Cardiac septum (tissue), 1 donor: ENCODE measurements around the gene CARS2. TPM values are rescaled to one million over a fixed set of nuclear protein-coding genes. Genes with fewer than 3 reads are reported as not detected.
"Not testable (repeated sequence)": the region's sequence is repeated elsewhere in the genome, so short reads cannot be mapped to it uniquely, and the experiment has no call there.

ENCODE experiments used
- DNase-seq: peaks from one replicate; pipeline ENCODE4 v3.0.0-alpha.2; 2020; ENCODE audit warnings: low spot score
- intact Hi-C: fragments of 100-400 bp; cut with DNase I; formaldehyde crosslinking; loops from one replicate; pipeline ENCODE4 v1.14.0; 2022
- total RNA-seq: library from RNA; stranded (reverse); fragmentation: NEBNext Ultra II Directional; extraction: Animal tissue kit (Norgen Biotek cat#: 25700); gene quantifications from one replicate; pipeline ENCODE4 v1.2.1, GENCODE V29; 2021
- donor health status: DM: no; HTN: no; CAD: no.

CARS2 gene
- total RNA-seq, 1 donor from 2014 or later: 48.3 TPM

DNA sequence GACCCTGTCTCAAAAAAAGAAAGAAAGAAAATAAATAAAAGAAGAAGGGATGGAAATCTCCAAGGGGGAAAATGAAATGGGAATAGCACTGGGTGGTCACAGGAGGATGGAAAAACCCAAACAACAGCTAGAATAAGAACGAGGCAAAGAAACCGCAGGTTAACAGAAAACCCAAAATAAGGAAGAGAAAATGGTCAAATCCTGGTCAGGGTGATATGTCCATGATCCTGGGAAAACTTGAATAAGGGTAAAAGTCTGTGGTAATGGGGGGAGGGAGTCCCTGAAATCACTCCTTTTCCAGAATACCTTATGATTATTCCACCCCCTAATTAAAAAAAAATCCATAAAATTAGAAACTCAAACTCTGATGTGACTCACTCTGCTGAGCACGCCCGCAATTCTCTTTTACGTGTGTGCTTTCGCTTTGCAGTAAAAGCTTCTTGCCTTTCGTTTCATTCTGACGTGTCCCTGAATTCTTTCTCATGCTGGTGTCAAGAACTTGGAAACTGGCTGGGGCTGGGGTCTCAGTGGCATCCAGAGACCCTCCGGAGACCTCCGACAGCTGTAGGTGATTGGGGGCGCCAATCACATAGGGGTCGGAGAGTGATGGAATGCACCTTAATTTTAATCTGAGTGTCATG lies 94.8 kb downstream of the CARS2 start:
- intact Hi-C loops: no loop called here
- no peak for DNase-seq

DNA sequence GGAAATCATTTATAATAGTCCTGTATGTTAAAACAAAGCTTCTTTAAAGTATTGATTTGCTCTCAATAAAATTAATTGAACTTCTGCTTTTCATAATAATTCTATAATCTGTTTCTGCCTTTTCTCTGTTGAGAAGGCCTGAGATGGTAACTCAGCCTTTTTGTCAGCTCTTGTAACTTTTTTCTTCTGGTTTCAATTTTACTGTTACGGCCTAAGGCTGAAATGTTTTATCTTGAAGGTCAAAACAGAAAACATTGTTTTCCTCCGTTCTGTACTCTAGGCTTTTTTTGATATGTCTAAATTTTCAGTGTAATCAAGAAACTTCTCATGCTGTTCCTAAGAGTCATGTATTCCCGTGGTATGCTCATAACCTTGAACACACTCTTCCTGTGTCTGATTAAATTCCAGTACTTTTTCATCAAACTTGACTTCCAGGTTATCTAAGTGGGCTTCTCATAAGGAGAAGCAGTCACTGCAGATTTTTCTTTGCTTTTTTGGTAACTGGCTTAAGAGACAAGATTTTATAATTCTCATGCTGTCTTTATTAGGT lies 98.2 kb downstream of the CARS2 start:
- intact Hi-C loops: no loop called here
- DNase-seq: no peak

DNA sequence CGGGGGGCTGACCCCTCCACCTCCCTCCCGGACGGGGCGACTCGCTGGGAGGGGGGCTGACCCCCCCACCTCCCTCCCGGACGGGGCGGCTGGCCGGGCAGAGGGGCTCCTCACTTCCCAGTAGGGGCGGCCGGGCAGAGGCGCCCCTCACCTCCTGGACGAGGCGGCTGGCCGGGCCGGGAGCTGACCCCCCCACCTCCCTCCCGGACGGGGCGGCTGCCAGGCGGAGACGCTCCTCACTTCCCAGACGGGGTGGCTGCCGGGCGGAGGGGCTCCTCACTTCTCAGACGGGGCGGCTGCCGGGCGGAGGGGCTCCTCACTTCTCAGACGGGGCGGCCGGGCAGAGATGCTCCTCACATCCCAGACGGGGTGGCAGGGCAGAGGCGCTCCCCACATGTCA lies 99.6 kb downstream of the CARS2 start:
- intact Hi-C loops: not testable (repeated sequence)

DNA sequence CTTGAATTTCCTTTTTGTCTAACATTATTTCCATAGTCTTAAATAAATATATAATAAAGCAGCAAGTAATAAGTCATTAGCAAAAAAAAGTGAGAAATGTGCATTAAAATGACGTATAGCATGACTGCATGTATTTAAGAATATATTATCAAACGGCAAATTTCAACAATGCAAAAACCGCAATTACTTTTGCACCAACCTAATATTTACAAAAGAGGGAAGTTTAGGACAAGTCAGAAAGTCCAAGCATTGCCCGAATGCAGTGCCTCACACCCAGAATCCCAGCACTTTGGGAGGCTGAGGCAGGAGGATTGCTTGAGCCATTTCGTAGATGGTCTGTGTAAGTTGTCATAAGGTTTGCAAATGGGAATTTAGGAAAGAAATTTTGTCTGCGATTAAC lies 100.8 kb downstream of the CARS2 start:
- no peak for DNase-seq
- intact Hi-C loops: no loop called here

More for the DNA sequence above, 99.6 kb downstream of the CARS2 start:
- not testable (repeated sequence) for DNase-seq

DNA sequence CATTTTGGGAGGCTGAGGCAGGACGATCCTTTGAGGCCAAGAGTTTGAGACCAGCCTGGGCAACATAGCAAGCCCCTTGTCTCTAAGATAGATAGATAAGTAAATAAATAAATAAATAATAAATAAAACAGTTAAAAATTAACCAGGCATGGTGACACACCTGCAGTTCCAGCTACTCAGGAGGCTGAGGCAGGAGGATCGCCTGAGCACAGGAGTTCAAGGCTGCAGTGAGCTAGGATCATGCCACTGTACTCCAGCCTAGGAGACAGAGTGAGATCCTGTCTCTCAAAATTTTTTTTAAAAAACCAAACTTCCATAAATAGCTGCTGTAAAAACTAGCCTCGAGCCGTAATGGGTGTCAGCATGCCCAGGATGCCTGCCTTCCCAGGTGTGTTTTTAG lies 104.9 kb downstream of the CARS2 start:
- intact Hi-C loops: no loop called here
- DNase-seq: no peak

DNA sequence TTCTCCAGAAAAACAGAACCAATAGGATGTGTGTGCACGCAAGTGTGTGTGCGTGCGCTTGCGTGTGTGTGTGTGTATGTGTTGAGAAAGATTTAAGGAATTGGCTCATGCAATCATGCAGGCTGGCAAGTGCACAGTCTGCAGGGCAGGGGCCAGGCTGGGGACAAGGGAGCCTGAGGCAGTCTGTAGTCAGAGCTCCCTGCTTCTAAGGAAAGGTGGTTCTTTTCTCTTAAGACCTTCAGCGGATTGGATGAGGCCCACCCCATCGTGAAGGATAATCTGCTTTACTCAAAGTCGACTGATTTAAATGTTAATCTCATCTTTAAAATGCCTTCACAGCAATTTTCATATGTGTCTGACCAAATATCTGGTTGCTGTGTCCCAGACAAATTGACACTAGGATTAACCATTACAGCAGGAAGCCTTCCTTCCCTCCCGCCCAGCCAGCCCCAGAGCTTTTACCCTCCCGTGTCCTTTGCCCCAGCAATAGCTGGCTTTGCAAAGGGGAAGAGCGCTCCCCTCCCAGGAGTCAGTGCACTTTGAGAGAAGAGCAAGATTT lies 105.6 kb downstream of the CARS2 start:
- DNase-seq: no peak
- intact Hi-C loops: no loop called here

DNA sequence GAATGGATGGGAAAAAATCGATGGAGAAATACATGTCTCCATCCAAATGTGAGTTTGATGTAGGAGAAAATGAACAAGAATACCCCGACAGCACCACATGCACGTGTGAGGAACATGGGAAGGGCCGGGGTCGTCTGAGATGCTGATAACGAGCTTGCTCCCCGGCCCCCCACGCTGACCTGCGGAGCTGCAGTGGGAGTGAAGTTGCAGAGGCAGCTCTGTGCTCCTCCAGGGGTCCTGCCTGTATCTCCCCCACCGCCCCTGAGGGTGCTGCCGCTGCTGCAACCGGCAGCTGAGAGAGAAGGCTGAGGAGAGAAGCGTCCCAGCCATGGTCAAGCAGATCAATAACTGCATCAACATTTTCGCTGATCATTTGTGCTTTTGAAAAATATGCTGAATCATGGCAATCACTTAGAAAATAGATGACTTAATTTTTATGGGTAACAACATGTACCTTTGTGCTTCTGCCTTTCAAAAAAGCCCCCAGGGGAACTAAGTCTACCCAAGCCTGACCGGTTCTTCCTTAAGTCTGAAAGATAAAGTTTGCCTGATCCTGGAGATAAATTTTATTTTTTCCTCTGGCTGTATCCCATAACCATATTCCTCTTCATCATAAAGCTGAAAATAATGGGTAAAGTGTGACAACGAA lies 108.8 kb downstream of the CARS2 start:
- no peak for DNase-seq
- intact Hi-C loops: no loop called here

DNA sequence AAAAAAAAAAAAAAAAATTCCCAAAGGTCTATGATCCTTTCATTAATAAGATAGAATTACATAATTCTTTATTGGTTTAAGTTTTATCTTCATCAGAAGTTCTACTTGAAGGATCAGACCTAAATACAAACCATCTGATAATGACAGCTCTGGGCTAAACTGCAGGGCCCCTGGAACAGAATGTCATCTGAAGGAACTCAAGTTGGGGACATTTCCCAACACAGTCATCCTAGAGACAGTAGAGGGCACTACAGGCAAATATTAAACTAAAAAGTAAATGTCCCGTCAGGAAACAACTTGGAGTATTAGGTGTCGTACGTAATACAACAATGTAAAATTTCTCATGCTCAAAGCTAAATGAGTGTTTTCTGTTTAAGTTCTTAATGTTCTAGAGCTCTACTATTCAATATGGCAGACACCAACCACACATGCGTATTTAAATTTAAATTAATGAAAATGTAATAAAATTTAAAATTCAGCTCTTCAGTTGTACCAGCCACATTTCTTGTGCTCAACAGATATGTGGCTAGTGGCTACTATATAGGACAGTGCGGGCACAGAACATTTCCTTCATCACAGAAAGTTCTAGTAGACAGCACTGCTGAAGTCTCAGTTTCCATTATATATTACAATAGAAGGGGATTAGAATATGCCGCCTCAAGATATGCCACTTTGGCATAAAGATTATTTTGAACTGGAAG lies 112.3 kb downstream of the CARS2 start:
- DNase-seq: no peak
- intact Hi-C loops: loop anchor here (5.0 kb wide), 2 partner anchors 224 to 454 kb away; no protein-coding TSS in a partner anchor

DNA sequence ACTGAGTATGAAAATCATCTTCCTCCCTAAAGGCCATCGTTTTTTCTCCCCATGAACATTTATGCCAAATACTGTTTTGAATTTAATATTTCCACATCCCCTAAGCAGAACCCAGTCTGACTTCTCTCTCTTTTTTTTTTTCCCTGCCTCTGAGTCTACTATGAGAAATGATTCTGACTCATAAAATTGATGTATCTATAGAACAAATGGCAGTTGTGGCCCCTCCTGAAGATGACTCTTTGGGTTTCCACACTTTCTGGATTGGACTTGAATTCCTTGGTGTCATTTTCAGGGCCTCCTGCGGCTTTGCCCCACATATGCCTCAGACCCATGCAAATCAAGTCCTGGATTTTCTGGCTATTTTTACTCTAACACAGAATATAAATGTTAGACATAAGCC lies 113.3 kb downstream of the CARS2 start:
- intact Hi-C loops: loop anchor here (5.0 kb wide), 2 partner anchors 225 to 455 kb away; no protein-coding TSS in a partner anchor
- no peak for DNase-seq

Other genes starting within 250 kb of the CARS2 start
- 12.6 TPM for gene RAB20, start 144.4 kb downstream of the CARS2 start, total RNA-seq
- 23.7 TPM for gene NAXD, start 90.6 kb downstream of the CARS2 start, total RNA-seq
- 6.6 TPM for gene ING1, start 7.6 kb upstream of the CARS2 start, total RNA-seq
- 84.4 TPM for gene ANKRD10, start 209.0 kb upstream of the CARS2 start, total RNA-seq